IPS-15b (cell line): ENCODE results near the gene GAMT.

Source experiments
- H3K27me3 ChIP-seq: one replicate; pipeline ENCODE4 v1.6.1; 2013; ENCODE audit warnings: low read length; ENCODE audit not compliant: control insufficient read depth, insufficient read depth
- H3K36me3 ChIP-seq: one replicate; pipeline ENCODE4 v1.6.1; 2013; ENCODE audit warnings: low read length; ENCODE audit not compliant: control insufficient read depth, insufficient read depth
- H3K4me1 ChIP-seq: one replicate; pipeline ENCODE4 v1.6.1; 2013; ENCODE audit warnings: mild to moderate bottlenecking, low read length; ENCODE audit not compliant: control insufficient read depth, insufficient read depth
- H3K4me3 ChIP-seq: one replicate; pipeline ENCODE4 v1.5.1; 2013; ENCODE audit warnings: low read depth, low read length
- H3K9ac ChIP-seq: one replicate; pipeline ENCODE4 v1.6.1; 2013; ENCODE audit warnings: low read depth, mild to moderate bottlenecking, low read length
- H3K9me3 ChIP-seq: one replicate; pipeline ENCODE4 v1.6.1; 2013; ENCODE audit warnings: mild to moderate bottlenecking, low read length; ENCODE audit not compliant: control insufficient read depth, insufficient read depth

Gene GAMT

DNA sequence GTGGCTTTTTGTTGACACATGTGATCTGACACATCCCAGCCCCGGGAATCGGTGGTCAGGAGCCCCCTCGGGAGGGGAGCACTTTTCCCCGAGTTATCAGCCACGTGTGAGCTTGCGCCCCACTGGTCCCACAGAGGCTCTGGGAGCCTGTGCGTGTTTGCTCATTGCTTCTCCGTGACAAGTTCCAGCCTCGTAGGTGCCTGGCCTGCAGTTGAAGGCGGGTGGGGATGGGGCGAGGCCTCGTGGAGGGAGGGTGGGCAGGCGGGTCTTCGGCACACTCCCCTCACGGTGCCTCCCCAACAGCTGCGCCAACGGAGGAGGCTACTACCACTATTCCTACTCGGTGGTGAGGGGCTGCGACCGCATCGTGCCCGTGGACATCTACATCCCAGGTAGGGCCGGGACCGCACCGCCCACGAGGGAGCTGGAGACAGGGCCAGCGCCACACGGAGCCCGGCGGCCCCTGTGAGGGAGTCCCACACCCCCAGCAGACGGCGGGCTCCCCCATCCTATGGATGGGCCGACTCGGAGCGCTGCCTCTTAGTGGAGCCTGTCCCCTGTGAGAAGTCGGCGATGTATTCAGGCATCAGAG is 8.3 kb downstream of the GAMT start:
- H3K9ac ChIP-seq: no peak overlapping the region
- H3K27me3 ChIP-seq: no peaks in the 10 kb centered on the region
- H3K9me3 ChIP-seq: no peaks in the 10 kb centered on the region
- H3K36me3 ChIP-seq: peaks cover 37% of the 10 kb centered on the region
- no peak overlapping the region for H3K4me3 ChIP-seq
- H3K4me1 ChIP-seq: no peaks in the 10 kb centered on the region

DNA sequence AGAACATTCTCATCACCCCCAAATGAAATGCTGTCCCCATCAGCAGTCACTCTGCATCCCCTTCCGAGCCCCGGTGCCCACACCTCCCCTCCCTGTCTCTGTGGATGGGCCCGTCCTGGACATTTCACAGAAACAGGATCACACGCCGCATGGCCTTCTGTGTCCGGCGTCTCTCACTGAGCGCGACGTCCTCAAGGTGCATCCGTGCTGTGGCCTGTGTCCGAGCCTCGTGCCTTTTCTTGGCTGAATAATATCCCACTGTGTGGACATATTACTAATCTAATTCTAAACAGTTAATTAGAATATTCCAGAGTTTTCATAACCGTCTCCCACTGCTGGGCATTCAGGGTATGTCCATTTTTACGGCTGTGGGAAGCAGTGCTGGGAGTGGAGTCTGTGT is 8.9 kb downstream of the GAMT start:
- H3K9ac ChIP-seq: no peak overlapping the region
- peaks cover 39% of the 10 kb centered on the region for H3K36me3 ChIP-seq
- no peaks in the 10 kb centered on the region for H3K9me3 ChIP-seq
- no peaks in the 10 kb centered on the region for H3K27me3 ChIP-seq
- H3K4me3 ChIP-seq: no peak overlapping the region
- H3K4me1 ChIP-seq: no peaks in the 10 kb centered on the region

DNA sequence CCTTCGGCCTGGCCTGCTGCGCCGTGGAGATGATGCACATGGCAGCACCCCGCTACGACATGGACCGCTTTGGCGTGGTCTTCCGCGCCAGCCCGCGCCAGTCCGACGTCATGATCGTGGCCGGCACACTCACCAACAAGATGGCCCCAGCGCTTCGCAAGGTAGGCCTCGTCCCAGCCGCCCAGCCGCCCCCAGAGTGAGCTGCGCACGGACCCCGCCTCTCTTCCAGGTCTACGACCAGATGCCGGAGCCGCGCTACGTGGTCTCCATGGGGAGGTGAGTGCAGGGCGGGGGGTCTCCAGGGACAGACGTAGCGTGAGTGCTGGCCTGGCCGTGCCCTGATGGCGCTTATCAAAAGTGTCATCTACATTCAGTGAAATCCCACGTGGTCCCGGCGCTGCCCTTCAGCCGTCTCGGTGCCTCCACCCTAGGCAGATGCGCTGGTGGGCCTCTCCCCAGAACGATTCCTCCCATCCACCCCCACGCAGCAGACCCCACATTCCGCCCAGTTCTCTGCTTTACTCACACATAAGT is 10.4 kb downstream of the GAMT start:
- Histone ChIP-seq H3K36me3 (peaks cover 39% of the 10 kb centered on the region), H3K9ac (no peak overlapping the region), H3K27me3 (no peaks in the 10 kb centered on the region), H3K4me3 (no peak overlapping the region), H3K9me3 (no peaks in the 10 kb centered on the region), H3K4me1 (no peaks in the 10 kb centered on the region)

DNA sequence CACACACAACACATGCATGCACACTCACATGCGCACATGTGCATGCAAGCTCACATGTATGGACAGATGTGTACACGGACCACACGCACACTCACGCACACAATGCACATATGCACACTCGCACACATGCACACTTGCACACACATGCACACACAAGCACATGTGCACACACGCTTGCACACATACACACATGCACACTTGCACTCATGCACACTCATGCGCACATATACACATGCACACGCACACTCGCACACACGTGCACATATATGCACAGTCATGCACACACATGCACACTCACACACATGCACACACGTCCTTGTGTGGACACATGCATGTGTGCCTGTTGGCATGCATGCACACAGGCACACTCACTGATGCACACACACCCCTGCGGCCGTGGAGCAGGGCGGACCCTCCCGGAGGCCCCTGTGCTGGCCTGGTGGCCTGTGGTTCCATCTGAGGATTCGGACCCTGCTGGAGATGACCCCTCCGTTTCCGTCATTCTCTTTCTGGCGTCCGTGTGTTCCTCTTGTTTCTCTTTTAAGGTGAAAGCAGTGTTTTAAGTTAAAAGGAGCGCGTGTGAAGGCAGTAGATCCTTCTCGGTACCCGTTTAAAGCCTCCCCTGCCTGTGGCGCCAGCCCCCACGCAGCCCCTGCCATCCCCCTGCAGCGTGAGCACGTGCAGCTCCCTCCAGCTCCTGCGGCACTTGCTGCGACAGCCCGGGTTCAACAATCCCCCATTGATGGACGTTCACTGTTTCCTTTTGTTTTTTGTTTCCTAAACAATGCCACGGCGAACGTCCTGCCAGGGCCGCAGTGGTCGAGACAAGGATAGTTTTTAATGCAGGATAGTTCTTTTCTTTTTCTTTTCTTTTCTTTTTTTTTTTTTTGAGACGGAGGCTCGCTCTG is 12.1 kb downstream of the GAMT start:
- no peak overlapping the region for H3K9ac ChIP-seq
- H3K36me3 ChIP-seq: peaks cover 34% of the 10 kb centered on the region
- no peaks in the 10 kb centered on the region for H3K27me3 ChIP-seq
- H3K4me1 ChIP-seq: no peaks in the 10 kb centered on the region
- no peak overlapping the region for H3K4me3 ChIP-seq
- H3K9me3 ChIP-seq: no peaks in the 10 kb centered on the region

DNA sequence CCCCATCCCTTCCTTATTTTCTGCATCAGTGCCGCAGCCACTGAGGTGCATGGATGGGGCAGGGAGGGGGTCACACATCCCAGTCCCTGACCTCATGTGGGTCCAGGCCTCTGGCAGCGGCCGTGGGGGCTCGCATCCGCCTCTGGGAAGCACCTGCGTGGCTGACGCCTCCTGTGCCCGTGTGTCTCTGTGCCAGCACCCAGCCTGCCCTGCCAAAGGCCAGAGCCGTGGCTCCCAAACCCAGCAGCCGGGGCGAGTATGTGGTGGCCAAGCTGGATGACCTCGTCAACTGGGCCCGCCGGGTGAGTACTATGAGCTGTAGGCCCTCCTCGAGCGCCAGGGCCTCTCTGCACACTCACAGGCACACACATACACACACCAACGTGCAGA is 12.7 kb downstream of the GAMT start:
- Histone ChIP-seq H3K27me3 (no peaks in the 10 kb centered on the region), H3K36me3 (peaks cover 30% of the 10 kb centered on the region), H3K4me1 (no peaks in the 10 kb centered on the region), H3K4me3 (no peak overlapping the region), H3K9me3 (no peaks in the 10 kb centered on the region), H3K9ac (no peak overlapping the region)

DNA sequence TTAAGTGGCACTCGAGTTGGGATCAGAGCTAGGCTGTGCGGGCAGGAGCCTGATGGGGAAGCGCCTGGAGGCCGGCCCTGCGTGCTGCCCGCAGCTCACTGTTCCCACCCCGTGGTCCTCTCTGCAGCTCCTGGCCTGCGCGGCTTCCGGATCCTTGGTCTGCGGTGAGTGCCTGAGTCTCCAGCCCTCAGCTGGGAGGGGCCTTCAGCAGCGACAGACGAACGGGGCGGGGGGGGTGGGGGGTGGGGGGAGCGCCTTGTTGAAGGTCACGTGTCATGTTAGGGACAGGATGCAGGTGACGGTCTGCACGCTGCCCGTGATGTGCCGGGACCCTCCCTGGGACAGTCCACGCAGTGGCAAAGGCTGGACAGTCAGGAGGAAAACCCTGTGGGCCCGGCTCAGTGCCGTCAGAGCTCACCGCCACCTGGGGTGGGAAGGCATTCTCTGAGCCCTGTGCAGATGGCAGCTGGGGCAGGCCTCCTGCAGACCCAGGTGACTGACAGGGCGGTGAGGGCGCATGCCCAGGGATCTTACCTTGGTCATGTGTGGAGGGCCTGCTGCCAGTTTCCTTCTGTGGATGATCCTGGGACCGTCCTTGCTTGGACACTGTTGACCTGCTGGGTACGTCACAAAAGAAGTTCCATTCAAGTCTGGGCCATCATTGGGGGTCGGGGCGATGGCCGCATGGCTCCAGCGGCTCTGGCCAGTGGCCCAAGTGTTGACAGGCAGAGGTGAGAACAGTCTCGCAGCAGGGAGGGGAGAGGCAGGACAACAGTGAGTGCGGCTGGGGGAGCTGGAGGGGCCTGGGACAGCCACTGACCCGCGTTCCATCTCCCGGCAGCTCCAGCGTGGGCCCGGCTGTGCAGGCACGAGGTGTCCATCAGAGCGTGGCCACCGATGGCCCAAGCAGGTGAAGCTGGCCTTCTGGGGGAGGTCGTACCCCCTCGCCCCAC is 13.4 kb downstream of the GAMT start:
- peaks cover 24% of the 10 kb centered on the region for H3K36me3 ChIP-seq
- no peaks in the 10 kb centered on the region for H3K9me3 ChIP-seq
- H3K4me3 ChIP-seq: no peak overlapping the region
- H3K4me1 ChIP-seq: no peaks in the 10 kb centered on the region
- H3K9ac ChIP-seq: no peak overlapping the region
- no peaks in the 10 kb centered on the region for H3K27me3 ChIP-seq

DNA sequence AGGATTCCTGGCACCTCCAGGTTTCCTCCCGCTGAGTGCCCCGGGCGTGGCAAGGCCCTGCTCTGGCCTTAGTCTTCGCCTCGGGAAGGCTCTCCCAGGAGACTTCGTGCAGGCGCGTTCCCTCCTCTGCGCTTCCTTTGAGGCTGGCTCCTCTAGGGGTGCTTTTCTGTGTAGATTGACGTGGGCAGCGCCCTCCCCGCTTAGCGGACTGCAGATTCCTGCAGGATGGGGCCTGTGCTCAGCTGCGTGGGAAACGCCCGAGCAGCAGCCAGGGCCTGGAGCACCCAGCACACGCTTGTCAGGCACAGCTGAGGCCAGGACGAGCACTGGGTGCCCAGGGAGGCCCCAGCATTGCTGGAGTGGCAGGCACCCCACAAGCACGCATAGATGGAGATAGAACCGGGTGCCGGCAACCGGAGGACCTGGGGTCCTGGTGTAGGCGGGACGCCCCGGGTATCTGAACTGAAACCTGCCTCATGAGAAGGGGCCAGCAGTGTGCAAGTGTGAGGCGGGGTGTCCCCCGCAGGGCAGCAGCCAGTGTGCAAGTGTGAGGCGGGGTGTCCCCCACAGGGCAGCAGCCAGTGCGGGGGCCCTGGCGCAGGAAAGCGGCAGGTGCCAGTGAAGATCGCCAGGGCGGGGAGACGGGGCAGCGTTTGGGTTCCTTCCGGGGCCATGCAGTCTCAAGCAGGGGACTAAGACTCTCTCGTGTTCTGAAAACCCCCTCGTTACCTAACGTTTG is 14.2 kb downstream of the GAMT start:
- Histone ChIP-seq H3K27me3 (no peaks in the 10 kb centered on the region), H3K9ac (no peak overlapping the region), H3K4me3 (no peak overlapping the region), H3K9me3 (no peaks in the 10 kb centered on the region), H3K4me1 (no peaks in the 10 kb centered on the region), H3K36me3 (peaks cover 20% of the 10 kb centered on the region)

DNA sequence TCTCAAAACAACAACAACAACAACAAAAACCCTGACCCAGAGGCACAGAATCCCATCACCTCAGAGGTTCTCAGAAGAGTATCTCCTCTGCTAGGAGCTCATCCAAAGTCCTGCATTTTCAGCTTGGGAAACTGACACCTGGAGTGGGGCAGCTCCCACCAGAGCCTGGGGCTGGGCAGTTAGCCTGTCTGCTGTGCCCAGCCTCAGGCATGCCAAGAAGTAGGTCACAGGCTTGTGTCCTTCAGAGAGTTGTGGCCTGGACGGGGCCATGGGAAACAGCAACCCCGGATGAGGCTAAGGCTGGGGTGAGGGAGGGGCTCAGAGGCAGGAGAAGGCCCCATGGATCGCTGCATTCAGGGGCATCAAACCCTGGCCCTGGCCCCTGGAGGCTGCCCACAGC is 15.5 kb downstream of the GAMT start:
- Histone ChIP-seq H3K27me3 (no peaks in the 10 kb centered on the region), H3K4me1 (peaks cover 6% of the 10 kb centered on the region), H3K36me3 (peaks cover 17% of the 10 kb centered on the region), H3K9ac (no peak overlapping the region), H3K4me3 (no peak overlapping the region), H3K9me3 (no peaks in the 10 kb centered on the region)

DNA sequence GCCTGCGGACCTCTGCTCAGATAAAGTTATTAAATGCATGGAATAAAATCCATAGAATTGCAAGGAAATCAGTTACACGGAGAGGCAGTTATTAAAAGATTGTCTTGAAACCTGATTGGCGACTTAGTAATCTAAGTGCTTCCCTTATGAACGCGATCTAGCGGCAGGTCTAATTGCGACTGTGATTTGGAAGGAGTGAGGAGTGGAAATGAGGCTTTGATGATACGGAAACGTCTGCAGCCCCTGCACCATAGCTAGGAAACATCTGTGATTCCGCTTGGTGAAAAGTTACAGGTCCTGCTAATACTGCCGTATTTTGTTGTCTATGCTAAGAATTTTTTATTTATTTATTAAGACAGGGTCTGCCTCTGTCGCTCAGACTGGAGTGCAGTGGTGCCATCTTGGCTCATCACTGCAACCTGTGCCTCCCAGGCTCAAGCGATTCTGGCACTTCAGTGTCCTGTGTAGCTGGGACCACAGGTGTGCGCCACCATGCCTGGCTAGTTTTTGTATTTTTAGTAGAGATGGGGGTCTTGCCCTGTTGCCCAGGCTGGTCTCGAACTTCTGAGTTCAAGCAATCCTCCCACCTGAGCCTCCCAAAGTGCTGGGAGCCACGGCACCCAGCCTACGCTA is 16.7 kb downstream of the GAMT start:
- Histone ChIP-seq H3K9me3 (no peaks in the 10 kb centered on the region), H3K4me3 (peak overlapping the region; percentile 86), H3K9ac (peak overlapping the region; percentile 79), H3K27me3 (no peaks in the 10 kb centered on the region), H3K36me3 (peaks cover 14% of the 10 kb centered on the region), H3K4me1 (peaks cover 6% of the 10 kb centered on the region)

DNA sequence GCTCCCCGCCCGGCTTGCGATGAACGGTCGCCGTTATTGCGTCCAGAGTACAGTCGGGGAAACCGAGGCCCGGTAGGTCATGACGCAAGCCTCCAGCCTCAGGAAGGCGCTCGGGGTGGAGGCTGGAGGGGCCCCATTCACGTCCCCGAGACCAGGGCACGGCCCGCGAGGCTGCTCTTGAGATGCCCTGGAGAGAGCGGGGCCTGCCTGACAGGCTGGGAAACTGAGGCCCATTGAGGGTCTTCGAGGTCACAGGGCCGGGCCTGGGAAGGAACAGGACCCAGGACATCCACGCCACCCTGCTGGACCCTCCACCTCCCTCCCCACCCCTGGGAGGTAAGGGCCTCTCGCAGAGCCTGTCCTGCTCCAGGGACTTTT is 17.3 kb downstream of the GAMT start:
- no peaks in the 10 kb centered on the region for H3K27me3 ChIP-seq
- H3K4me1 ChIP-seq: peaks cover 6% of the 10 kb centered on the region
- H3K9ac ChIP-seq: peak overlapping the region; percentile 79
- no peaks in the 10 kb centered on the region for H3K9me3 ChIP-seq
- peaks cover 13% of the 10 kb centered on the region for H3K36me3 ChIP-seq
- H3K4me3 ChIP-seq: peak overlapping the region; percentile 86
